MCF 10A (cell line): Measurements from ENCODE around the gene ZNF699. TPM values are rescaled to one million over a fixed set of nuclear protein-coding genes. Genes with fewer than 3 reads are reported as not detected.
A peak's percentile ranks its signal among the peaks of the same experiment; 100 is the strongest.

Source experiments
- BruUV-seq: library from RNA; stranded (reverse); fragments of 400-500 nt; replicated peaks from 2 replicates; lab custom pipeline; 2021; lab: Mats Ljungman, UMichigan
- CTCF ChIA-PET: fragments of 300-600 bp; sonication (Branson Sonifier 250); formaldehyde crosslinking; extraction: SDS; loops from one replicate; lab custom pipeline; 2021; ENCODE audit warnings: antibody characterized with exemption, inconsistent platforms; lab: Yijun Ruan, JAX
- POLR2A ChIA-PET: fragments of 300-600, 350-650 bp; sonication (Branson Sonifier 250); formaldehyde crosslinking; extraction: SDS; loops from one replicate; lab custom pipeline; 2020; ENCODE audit warnings: antibody characterized with exemption, inconsistent platforms; lab: Yijun Ruan, JAX
- DNase-seq: peaks from one replicate; pipeline ENCODE4 v3.0.0-alpha.2; 2018; ENCODE audit not compliant: unreplicated experiment
- H3K27ac Mint-ChIP-seq: one replicate; pipeline ENCODE4 v1.8.0; 2022; ENCODE audit warnings: mild to moderate bottlenecking, low read depth, mixed read lengths; ENCODE audit not compliant: unreplicated experiment
- H3K27me3 Mint-ChIP-seq: one replicate; pipeline ENCODE4 v1.8.0; 2022; ENCODE audit warnings: mixed read lengths; ENCODE audit not compliant: insufficient read depth, unreplicated experiment
- H3K36me3 Mint-ChIP-seq: one replicate; pipeline ENCODE4 v1.8.0; 2022; ENCODE audit warnings: mild to moderate bottlenecking, moderate library complexity, mixed read lengths; ENCODE audit not compliant: insufficient read depth, unreplicated experiment
- H3K4me1 Mint-ChIP-seq: one replicate; pipeline ENCODE4 v1.8.0; 2022; ENCODE audit warnings: mixed read lengths; ENCODE audit not compliant: insufficient read depth, unreplicated experiment
- H3K4me3 Mint-ChIP-seq: one replicate; pipeline ENCODE4 v1.8.0; 2022; ENCODE audit warnings: mild to moderate bottlenecking, moderate library complexity, mixed read lengths; ENCODE audit not compliant: unreplicated experiment
- H3K9me3 Mint-ChIP-seq: one replicate; pipeline ENCODE4 v1.8.0; 2022; ENCODE audit warnings: mixed read lengths; ENCODE audit not compliant: unreplicated experiment
- CTCF ChIP-seq: fragments of 200-600 bp; IDR thresholded peaks from one replicate; pipeline ENCODE4 v1.8.0; 2022; ENCODE audit warnings: antibody characterized with exemption, mild to moderate bottlenecking; ENCODE audit not compliant: unreplicated experiment
- intact Hi-C: fragments of 100-400 bp; cut with micrococcal nuclease; formaldehyde crosslinking; loops from 2 replicates; pipeline ENCODE4 v1.14.1; 2022
- total RNA-seq: library from RNA; stranded (reverse); gene quantifications from 2 replicates; pipeline ENCODE4 v1.2.3, GENCODE V29; 2022

The ZNF699 gene
- total RNA-seq, 1 experiment from 2014 or later: 6.7 TPM

- no peak for TF ChIP-seq CTCF
These were observed 11.7 kb upstream of the ZNF699 start for GRCh38 chr19:9321338-9321737.

GRCh38 chr19:9313756-9314155 is 4.1 kb upstream of the ZNF699 start:
- Mint-ChIP-seq H3K4me3 (no peak overlapping the region), H3K27ac (no peak overlapping the region), H3K36me3 (no peaks in the 10 kb centered on the region), H3K9me3 (peaks cover 15% of the 10 kb centered on the region), H3K4me1 (no peaks in the 10 kb centered on the region), H3K27me3 (no peaks in the 10 kb centered on the region)
- TF ChIP-seq CTCF: no peak
- DNase-seq: no peak
- BruUV-seq: no TSS peak
- ChIA-PET CTCF (interaction anchor here (0.5 to 0.7 kb wide), 2 partner anchors 15 to 475 kb away, joined by 3 read pairs; no protein-coding TSS in a partner anchor), POLR2A (interaction anchor here (0.6 kb wide), 1 partner anchor 254 kb away, joined by 3 read pairs; no protein-coding TSS in a partner anchor)
- intact Hi-C loops: loop anchor here (5.0 kb wide), 1 partner anchor 479 kb away; no protein-coding TSS in a partner anchor

More at GRCh38 chr19:9321338-9321737, 11.7 kb upstream of the ZNF699 start:
- H3K4me3 Mint-ChIP-seq: no peak overlapping the region
- H3K4me1 Mint-ChIP-seq: no peaks in the 10 kb centered on the region
- H3K27ac Mint-ChIP-seq: no peak overlapping the region
- CTCF ChIA-PET: no interaction called here
- intact Hi-C loops: no loop called here
- POLR2A ChIA-PET: no interaction called here
- H3K36me3 Mint-ChIP-seq: peaks cover 6% of the 10 kb centered on the region
- no TSS peak for BruUV-seq
- H3K9me3 Mint-ChIP-seq: no peaks in the 10 kb centered on the region
- no peaks in the 10 kb centered on the region for H3K27me3 Mint-ChIP-seq
- no peak for DNase-seq

GRCh38 chr19:9309974-9310446 is 372 bp upstream of the ZNF699 start:
- TF ChIP-seq CTCF: no peak
- peak; percentile 93 for DNase-seq
- Mint-ChIP-seq H3K4me1 (peaks cover 6% of the 10 kb centered on the region), H3K9me3 (peaks cover 8% of the 10 kb centered on the region), H3K4me3 (peak overlapping the region; percentile 92), H3K27ac (peak overlapping the region; percentile 81), H3K27me3 (no peaks in the 10 kb centered on the region), H3K36me3 (peaks cover 8% of the 10 kb centered on the region)
- no TSS peak for BruUV-seq
- CTCF ChIA-PET: interaction anchor here (1.1 to 3.3 kb wide), 4 partner anchors 13 to 276 kb away, joined by 3 to 8 read pairs (median 4); partner anchors contain the start of gene ZNF266
- intact Hi-C loops: loop anchor here (2.0 to 5.0 kb wide), 3 partner anchors 125 to 482 kb away; partner anchors contain the start of gene ZNF266
- POLR2A ChIA-PET: interaction anchor here (1.2 to 2.6 kb wide), 6 partner anchors 12 to 518 kb away, joined by 3 to 14 read pairs (median 4); partner anchors contain the start of genes UBL5, ZNF121, ZNF266 and ZNF559

GRCh38 chr19:9308091-9308770 is 1.4 kb downstream of the ZNF699 start:
- CTCF ChIA-PET: interaction anchor here (1.1 kb wide), 1 partner anchor 240 kb away, joined by 7 read pairs; no protein-coding TSS in a partner anchor
- intact Hi-C loops: loop anchor here (2.0 to 5.0 kb wide), 2 partner anchors 127 to 171 kb away; partner anchors contain the start of gene ZNF266
- no TSS peak for BruUV-seq
- DNase-seq: no peak
- TF ChIP-seq CTCF: no peak
- peak overlapping the region; percentile 92 for H3K4me3 Mint-ChIP-seq
- H3K27ac Mint-ChIP-seq: no peak overlapping the region
- POLR2A ChIA-PET: interaction anchor here (1.3 to 2.6 kb wide), 2 partner anchors 127 kb away, joined by 3 to 12 read pairs; partner anchors contain the start of gene ZNF266
- no peaks in the 10 kb centered on the region for H3K27me3 Mint-ChIP-seq
- H3K9me3 Mint-ChIP-seq: peaks cover 7% of the 10 kb centered on the region
- peaks cover 6% of the 10 kb centered on the region for H3K4me1 Mint-ChIP-seq
- H3K36me3 Mint-ChIP-seq: peaks cover 26% of the 10 kb centered on the region
